AG04449 (cell line): ENCODE measurements around the gene SLC22A14.

Experiments used
- CTCF ChIA-PET: fragments of 350-600 bp; formaldehyde crosslinking; extraction: SDS; loops from one replicate; lab custom pipeline; 2021; ENCODE audit warnings: antibody characterized with exemption; lab: Yijun Ruan, JAX
- POLR2A ChIA-PET: fragments of 400-600, 350-600 bp; formaldehyde crosslinking; extraction: SDS; loops from one replicate; lab custom pipeline; 2020; ENCODE audit warnings: antibody characterized with exemption, inconsistent platforms; lab: Yijun Ruan, JAX
- DNase-seq: peaks from one replicate; pipeline ENCODE4 v3.0.0-alpha.2; 2010; ENCODE audit warnings: low read depth, low spot score
- H3K4me3 ChIP-seq: 2 replicates; pipeline ENCODE4 v1.5.1; 2011; ENCODE audit warnings: low read depth, mild to moderate bottlenecking, control low read depth, low read length
- TF ChIP-seq, protein P1 (sequence below): IDR thresholded peaks from one replicate; pipeline ENCODE4 v1.5.1; 2011; ENCODE audit warnings: mild to moderate bottlenecking, moderate library complexity, low read length, control low read depth, inconsistent platforms; ENCODE audit not compliant: insufficient read depth; ENCODE audit errors: missing control alignments

The SLC22A14 gene

DNA sequence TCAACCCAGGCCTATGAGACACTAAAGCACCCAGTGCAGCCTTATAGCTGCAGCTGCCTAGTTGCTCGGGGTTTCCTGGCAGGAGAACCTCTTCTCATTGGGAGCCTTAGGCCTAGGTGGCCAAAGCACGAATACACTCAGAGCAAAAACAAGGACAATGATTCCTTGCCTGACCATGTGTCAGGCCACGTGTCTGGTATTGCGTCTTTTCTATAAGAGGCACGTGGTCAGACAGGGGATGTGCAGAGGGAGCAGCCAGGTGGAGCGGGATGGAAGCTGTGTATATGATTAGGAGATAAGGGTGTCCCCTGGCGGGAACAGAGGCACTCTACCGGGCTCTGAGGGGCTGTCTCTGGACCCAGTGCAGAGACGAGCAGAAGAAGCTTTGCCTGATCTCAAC lies 26.4 kb downstream of the SLC22A14 start:
- TF ChIP-seq, protein P1, sequence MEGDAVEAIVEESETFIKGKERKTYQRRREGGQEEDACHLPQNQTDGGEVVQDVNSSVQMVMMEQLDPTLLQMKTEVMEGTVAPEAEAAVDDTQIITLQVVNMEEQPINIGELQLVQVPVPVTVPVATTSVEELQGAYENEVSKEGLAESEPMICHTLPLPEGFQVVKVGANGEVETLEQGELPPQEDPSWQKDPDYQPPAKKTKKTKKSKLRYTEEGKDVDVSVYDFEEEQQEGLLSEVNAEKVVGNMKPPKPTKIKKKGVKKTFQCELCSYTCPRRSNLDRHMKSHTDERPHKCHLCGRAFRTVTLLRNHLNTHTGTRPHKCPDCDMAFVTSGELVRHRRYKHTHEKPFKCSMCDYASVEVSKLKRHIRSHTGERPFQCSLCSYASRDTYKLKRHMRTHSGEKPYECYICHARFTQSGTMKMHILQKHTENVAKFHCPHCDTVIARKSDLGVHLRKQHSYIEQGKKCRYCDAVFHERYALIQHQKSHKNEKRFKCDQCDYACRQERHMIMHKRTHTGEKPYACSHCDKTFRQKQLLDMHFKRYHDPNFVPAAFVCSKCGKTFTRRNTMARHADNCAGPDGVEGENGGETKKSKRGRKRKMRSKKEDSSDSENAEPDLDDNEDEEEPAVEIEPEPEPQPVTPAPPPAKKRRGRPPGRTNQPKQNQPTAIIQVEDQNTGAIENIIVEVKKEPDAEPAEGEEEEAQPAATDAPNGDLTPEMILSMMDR, result no peak
- POLR2A ChIA-PET, result no interaction called here
- DNase-seq, result no peak
- no peak overlapping the region for H3K4me3 ChIP-seq
- CTCF ChIA-PET, result interaction anchor here (1.0 to 1.7 kb wide), 2 partner anchors 9 to 38 kb away, joined by 4 read pairs; partner anchors contain the start of gene XYLB

DNA sequence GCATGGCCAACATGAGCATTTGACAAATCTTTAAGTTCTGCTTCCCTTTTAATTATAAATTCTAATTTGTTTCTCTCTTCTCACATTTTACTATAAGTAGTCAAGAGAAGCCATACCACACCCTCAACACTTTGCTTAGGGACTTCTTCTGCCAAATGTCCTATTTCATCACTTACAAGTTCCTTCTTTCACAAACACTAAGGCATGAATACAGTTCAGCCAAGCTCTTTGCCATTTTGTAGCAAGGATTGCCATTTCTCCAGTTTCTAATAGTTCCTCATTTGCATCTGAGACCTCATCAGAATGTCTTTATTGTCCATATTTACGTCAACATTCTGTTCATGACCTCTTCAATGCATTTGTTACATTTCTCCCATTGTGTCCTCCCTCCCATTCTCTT lies 29.4 kb downstream of the SLC22A14 start:
- POLR2A ChIA-PET, result no interaction called here
- DNase-seq, result no peak
- TF ChIP-seq, protein P1, result no peak
- H3K4me3 ChIP-seq, result no peak overlapping the region
- CTCF ChIA-PET, result interaction anchor here (1.6 kb wide), 1 partner anchor 14 kb away, joined by 5 read pairs; no protein-coding TSS in a partner anchor

- ChIA-PET POLR2A (no interaction called here), CTCF (interaction anchor here (1.6 kb wide), 1 partner anchor 14 kb away, joined by 5 read pairs; no protein-coding TSS in a partner anchor)
- no peak for DNase-seq
- H3K4me3 ChIP-seq, result no peak overlapping the region
- TF ChIP-seq, protein P1, result no peak
Measured at GRCh38 chr3:38311941-38312340, 29.8 kb downstream of the SLC22A14 start.

DNA sequence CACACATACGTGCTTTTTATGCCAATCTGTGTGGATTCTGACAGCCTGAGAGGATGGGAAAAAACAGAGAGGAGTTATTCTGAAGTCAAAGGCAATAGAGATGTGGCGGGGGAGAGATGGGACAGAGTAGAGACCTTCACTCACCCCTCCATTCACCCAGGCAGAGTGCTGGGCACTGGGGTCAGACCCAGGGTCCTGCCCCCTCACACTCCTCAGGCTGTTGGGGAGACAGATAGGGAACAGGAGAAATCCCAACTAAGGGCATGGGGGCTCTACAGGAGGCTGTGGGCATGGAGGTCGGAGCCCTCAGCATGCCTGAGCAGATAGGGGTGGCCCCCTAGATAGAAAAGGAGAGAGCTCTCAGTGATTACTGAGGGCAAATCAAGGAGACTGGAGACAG lies 30.3 kb downstream of the SLC22A14 start:
- CTCF ChIA-PET, result interaction anchor here (1.6 kb wide), 1 partner anchor 14 kb away, joined by 5 read pairs; no protein-coding TSS in a partner anchor
- TF ChIP-seq, protein P1, result no peak
- POLR2A ChIA-PET, result no interaction called here
- no peak for DNase-seq
- H3K4me3 ChIP-seq, result no peak overlapping the region

- no peak for DNase-seq
- CTCF ChIA-PET, result interaction anchor here (1.6 kb wide), 1 partner anchor 15 kb away, joined by 5 read pairs; no protein-coding TSS in a partner anchor
- TF ChIP-seq, protein P1, result no peak
- POLR2A ChIA-PET, result no interaction called here
- H3K4me3 ChIP-seq, result no peak overlapping the region
Measured at GRCh38 chr3:38313263-38313662, 31.2 kb downstream of the SLC22A14 start.

DNA sequence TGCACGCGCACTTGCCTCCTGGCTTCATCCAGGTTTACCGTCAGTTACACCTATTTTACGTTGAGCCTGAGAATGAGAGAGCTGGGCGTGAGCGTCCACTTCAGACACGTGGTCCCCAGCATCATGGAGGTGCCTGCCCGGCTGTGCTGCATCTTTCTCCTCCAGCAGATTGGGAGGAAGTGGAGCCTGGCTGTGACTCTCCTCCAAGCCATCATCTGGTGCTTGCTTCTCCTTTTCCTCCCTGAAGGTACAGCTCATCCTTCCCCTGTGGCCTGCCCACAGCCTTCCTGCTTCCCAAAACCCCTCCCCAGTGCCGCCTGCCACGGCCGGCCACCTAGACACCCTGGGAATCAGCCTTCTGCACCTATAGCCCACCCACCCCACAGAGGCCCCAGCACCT lies 31.6 kb downstream of the SLC22A14 start:
- no peak overlapping the region for H3K4me3 ChIP-seq
- TF ChIP-seq, protein P1, result no peak
- no peak for DNase-seq
- ChIA-PET CTCF (no interaction called here), POLR2A (no interaction called here)
